ENCODE results near the gene PKP3.

DNA sequence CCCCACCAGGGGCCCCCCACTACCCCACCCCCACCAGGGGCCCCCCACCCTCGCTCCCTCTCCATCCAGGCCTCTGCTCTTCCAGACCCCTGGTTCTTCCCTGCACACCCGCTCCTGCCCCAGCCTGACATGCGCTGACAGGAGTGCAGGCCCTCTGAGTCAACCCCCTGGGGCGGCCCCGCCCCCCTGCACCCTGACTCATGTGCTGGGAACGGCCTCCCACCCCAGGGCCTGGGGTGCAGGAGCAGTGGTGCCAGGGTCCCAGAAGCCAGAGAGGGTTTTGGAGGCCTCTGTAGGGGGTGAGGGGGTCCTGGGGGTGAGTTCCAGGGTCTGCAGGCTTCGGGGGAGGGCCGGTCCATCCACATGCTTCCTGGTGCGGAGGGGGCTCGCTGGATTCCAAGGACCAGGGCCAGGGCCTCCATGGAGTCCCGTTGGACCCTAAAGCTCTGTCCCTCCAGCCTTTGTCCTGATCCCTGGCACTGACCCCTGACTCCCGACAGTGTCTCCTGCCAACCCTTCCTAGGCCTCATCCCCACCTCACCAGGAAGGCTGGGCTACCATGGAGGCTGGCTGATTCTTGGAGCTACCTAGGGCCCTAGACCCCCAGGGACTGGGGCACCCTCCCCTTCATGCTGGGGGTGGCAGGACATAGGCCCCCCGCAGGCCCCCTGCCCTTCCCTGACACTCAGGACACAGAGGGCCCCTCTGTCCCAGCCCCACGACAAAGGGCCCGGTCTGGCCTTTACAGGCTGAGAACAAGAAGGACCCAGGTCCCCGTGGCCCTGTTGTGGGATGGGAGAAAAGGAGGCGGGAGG is 583 bp upstream of the PKP3 start:
- TF ChIP-seq, protein P1, sequence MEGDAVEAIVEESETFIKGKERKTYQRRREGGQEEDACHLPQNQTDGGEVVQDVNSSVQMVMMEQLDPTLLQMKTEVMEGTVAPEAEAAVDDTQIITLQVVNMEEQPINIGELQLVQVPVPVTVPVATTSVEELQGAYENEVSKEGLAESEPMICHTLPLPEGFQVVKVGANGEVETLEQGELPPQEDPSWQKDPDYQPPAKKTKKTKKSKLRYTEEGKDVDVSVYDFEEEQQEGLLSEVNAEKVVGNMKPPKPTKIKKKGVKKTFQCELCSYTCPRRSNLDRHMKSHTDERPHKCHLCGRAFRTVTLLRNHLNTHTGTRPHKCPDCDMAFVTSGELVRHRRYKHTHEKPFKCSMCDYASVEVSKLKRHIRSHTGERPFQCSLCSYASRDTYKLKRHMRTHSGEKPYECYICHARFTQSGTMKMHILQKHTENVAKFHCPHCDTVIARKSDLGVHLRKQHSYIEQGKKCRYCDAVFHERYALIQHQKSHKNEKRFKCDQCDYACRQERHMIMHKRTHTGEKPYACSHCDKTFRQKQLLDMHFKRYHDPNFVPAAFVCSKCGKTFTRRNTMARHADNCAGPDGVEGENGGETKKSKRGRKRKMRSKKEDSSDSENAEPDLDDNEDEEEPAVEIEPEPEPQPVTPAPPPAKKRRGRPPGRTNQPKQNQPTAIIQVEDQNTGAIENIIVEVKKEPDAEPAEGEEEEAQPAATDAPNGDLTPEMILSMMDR (IDR thresholded peaks at IDR 0.05) = no peak
- no peak for TF ChIP-seq ZFX (IDR thresholded peaks at IDR 0.05; ENCODE audit: borderline replicate concordance)
